Endothelial cell (in vitro differentiated cells): ENCODE measurements around the gene FREM1. TPM values are rescaled to one million over a fixed set of nuclear protein-coding genes. Genes with fewer than 3 reads are reported as not detected.
A peak's percentile ranks its signal among the peaks of the same experiment; 100 is the strongest.

Source experiments
- DNase-seq: peaks from one replicate; pipeline ENCODE4 v3.0.0; 2021; ENCODE audit warnings: low spot score
- H3K27ac Mint-ChIP-seq: one replicate; pipeline ENCODE4 v1.8.0; 2021; ENCODE audit warnings: mixed read lengths, inconsistent platforms; ENCODE audit not compliant: unreplicated experiment
- H3K27me3 Mint-ChIP-seq: one replicate; pipeline ENCODE4 v1.8.0; 2021; ENCODE audit warnings: mild to moderate bottlenecking, moderate library complexity, mixed read lengths, inconsistent platforms; ENCODE audit not compliant: unreplicated experiment
- H3K36me3 Mint-ChIP-seq: one replicate; pipeline ENCODE4 v1.8.0; 2021; ENCODE audit warnings: mild to moderate bottlenecking, low read depth, mixed read lengths, inconsistent platforms; ENCODE audit not compliant: unreplicated experiment
- H3K4me1 Mint-ChIP-seq: one replicate; pipeline ENCODE4 v1.8.0; 2021; ENCODE audit warnings: mild to moderate bottlenecking, mixed read lengths, inconsistent platforms; ENCODE audit not compliant: unreplicated experiment
- H3K4me3 Mint-ChIP-seq: one replicate; pipeline ENCODE4 v1.8.0; 2021; ENCODE audit warnings: mild to moderate bottlenecking, mixed read lengths, inconsistent platforms; ENCODE audit not compliant: unreplicated experiment
- H3K9me3 Mint-ChIP-seq: one replicate; pipeline ENCODE4 v1.8.0; 2021; ENCODE audit warnings: mixed read lengths, inconsistent platforms; ENCODE audit not compliant: unreplicated experiment
- total RNA-seq: library from RNA; stranded (reverse); fragmentation: NEBNext Ultra II Directional; extraction: Animal tissue kit (Norgen Biotek cat#: 25700); gene quantifications from one replicate; pipeline ENCODE4 v1.2.1, GENCODE V29; 2021; ENCODE audit not compliant: unreplicated experiment
- TF ChIP-seq, protein P1 (sequence below): fragments of 200-600 bp; sonication (generic); IDR thresholded peaks from one replicate; pipeline ENCODE4 v1.5.0; 2021; ENCODE audit warnings: antibody characterized with exemption; ENCODE audit not compliant: unreplicated experiment

Gene FREM1
- total RNA-seq, 1 donor from 2014 or later, result 2.9 TPM

- Mint-ChIP-seq H3K9me3 (no peaks in the 10 kb centered on the region), H3K4me1 (peaks cover 2% of the 10 kb centered on the region), H3K27ac (no peak overlapping the region), H3K36me3 (no peaks in the 10 kb centered on the region), H3K4me3 (no peak overlapping the region), H3K27me3 (no peaks in the 10 kb centered on the region)
- TF ChIP-seq, protein P1, sequence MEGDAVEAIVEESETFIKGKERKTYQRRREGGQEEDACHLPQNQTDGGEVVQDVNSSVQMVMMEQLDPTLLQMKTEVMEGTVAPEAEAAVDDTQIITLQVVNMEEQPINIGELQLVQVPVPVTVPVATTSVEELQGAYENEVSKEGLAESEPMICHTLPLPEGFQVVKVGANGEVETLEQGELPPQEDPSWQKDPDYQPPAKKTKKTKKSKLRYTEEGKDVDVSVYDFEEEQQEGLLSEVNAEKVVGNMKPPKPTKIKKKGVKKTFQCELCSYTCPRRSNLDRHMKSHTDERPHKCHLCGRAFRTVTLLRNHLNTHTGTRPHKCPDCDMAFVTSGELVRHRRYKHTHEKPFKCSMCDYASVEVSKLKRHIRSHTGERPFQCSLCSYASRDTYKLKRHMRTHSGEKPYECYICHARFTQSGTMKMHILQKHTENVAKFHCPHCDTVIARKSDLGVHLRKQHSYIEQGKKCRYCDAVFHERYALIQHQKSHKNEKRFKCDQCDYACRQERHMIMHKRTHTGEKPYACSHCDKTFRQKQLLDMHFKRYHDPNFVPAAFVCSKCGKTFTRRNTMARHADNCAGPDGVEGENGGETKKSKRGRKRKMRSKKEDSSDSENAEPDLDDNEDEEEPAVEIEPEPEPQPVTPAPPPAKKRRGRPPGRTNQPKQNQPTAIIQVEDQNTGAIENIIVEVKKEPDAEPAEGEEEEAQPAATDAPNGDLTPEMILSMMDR, result no peak
- DNase-seq, result no peak
Measured at GRCh38 chr9:14779566-14780022, 130.6 kb downstream of the FREM1 start.

DNA sequence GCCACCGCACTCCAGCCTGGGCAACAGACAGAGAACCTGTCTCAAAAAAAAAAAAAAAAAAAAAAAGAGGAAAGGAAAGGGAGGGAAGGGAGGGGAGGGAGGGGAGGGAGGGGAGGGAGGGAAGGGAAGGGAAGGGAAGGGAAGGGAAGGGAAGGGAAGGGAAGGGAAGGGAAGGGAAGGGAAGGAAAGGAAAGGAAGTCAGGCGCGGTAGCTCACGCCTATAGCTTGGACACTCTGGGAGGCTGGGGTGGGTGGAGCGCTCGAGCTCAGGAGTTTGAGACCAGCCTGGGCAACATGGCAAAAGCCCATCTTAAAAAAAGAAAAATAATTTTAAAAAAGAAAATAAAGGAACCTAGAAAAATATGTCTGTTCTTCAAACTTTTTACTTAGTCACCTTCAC, 131.7 kb downstream of the FREM1 start:
- DNase-seq, result no peak
- Mint-ChIP-seq H3K36me3 (no peaks in the 10 kb centered on the region), H3K27me3 (no peaks in the 10 kb centered on the region), H3K27ac (no peak overlapping the region), H3K9me3 (no peaks in the 10 kb centered on the region), H3K4me1 (peaks cover 2% of the 10 kb centered on the region), H3K4me3 (no peak overlapping the region)
- TF ChIP-seq, protein P1, result no peak

- no peaks in the 10 kb centered on the region for H3K4me1 Mint-ChIP-seq
- TF ChIP-seq, protein P1, result no peak
- H3K36me3 Mint-ChIP-seq, result no peaks in the 10 kb centered on the region
- no peaks in the 10 kb centered on the region for H3K9me3 Mint-ChIP-seq
- no peak overlapping the region for H3K4me3 Mint-ChIP-seq
- H3K27me3 Mint-ChIP-seq, result no peaks in the 10 kb centered on the region
- no peak overlapping the region for H3K27ac Mint-ChIP-seq
- no peak for DNase-seq
Measured at GRCh38 chr9:14775917-14776316, 134.3 kb downstream of the FREM1 start.

- Mint-ChIP-seq H3K9me3 (no peaks in the 10 kb centered on the region), H3K36me3 (no peaks in the 10 kb centered on the region), H3K27ac (no peak overlapping the region), H3K4me1 (peaks cover 5% of the 10 kb centered on the region), H3K27me3 (no peaks in the 10 kb centered on the region), H3K4me3 (no peak overlapping the region)
- TF ChIP-seq, protein P1, result no peak
- DNase-seq, result no peak
Measured at GRCh38 chr9:14770592-14770991, 139.6 kb downstream of the FREM1 start.

DNA sequence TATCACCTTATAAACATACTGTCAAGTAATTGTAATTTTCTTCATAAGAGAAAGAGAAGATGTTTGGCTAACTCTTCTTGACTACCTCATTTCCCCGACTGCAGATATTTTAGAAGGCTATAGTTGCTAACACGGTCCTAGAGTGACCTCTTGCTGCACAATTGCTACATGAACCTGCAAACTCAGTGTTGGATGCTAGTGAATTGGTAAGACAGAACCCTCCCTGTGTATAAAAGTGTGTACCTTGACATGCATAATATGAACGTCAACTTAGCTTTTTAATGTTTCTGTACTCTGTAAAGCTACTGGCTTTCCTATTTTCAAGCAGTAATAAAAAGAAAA, 141.0 kb downstream of the FREM1 start:
- DNase-seq, result peak; percentile 46
- Mint-ChIP-seq H3K27ac (no peak overlapping the region), H3K9me3 (no peaks in the 10 kb centered on the region), H3K4me1 (peaks cover 5% of the 10 kb centered on the region), H3K4me3 (no peak overlapping the region), H3K27me3 (no peaks in the 10 kb centered on the region), H3K36me3 (no peaks in the 10 kb centered on the region)
- TF ChIP-seq, protein P1, result no peak
